ENCODE measurements around the gene BLVRA. TPM values are rescaled to one million over a fixed set of nuclear protein-coding genes. Genes with fewer than 3 reads are reported as not detected.
"Not testable (repeated sequence)": the region's sequence is repeated elsewhere in the genome, so short reads cannot be mapped to it uniquely, and the experiment has no call there.

BLVRA gene
- polyA plus RNA-seq, 10 donors: 27.7 to 37.1 (median 29.6) TPM

- DNase-seq: no peak
Observed at GRCh38 chr7:43768201-43768886, 9.9 kb downstream of the BLVRA start.

GRCh38 chr7:43768887-43769272, 10.4 kb downstream of the BLVRA start:
- no peak for DNase-seq

- no peak for DNase-seq
Observed at GRCh38 chr7:43769281-43769680, 10.8 kb downstream of the BLVRA start.

- DNase-seq: no peak
Observed at GRCh38 chr7:43769791-43770465, 11.4 kb downstream of the BLVRA start.

- no peak for DNase-seq
Observed at GRCh38 chr7:43771128-43771527, 12.6 kb downstream of the BLVRA start.

GRCh38 chr7:43771573-43771972, 13.1 kb downstream of the BLVRA start:
- DNase-seq: no peak

- DNase-seq: not testable (repeated sequence)
Observed at GRCh38 chr7:43773268-43773667, 14.8 kb downstream of the BLVRA start.

GRCh38 chr7:43775255-43775654, 16.8 kb downstream of the BLVRA start:
- DNase-seq: not testable (repeated sequence)

GRCh38 chr7:43778293-43779044, 20.0 kb downstream of the BLVRA start:
- DNase-seq: not testable (repeated sequence)

- no peak for DNase-seq
Observed at GRCh38 chr7:43779045-43779812, 20.7 kb downstream of the BLVRA start.

- DNase-seq: peak in 1 of 3 donors; percentile 14
Observed at GRCh38 chr7:43781726-43782607, 23.5 kb downstream of the BLVRA start.

GRCh38 chr7:43782768-43783555, 24.5 kb downstream of the BLVRA start:
- DNase-seq: no peak

GRCh38 chr7:43784030-43784584, 25.6 kb downstream of the BLVRA start:
- DNase-seq: no peak

GRCh38 chr7:43784585-43785087, 26.2 kb downstream of the BLVRA start:
- DNase-seq: not testable (repeated sequence)

GRCh38 chr7:43785420-43785819, 26.9 kb downstream of the BLVRA start:
- peak; percentile 28 to 48 (median 34) for DNase-seq

- no peak for DNase-seq
Observed at GRCh38 chr7:43787771-43788170, 29.3 kb downstream of the BLVRA start.

GRCh38 chr7:43790006-43790405, 31.5 kb downstream of the BLVRA start:
- DNase-seq: no peak

GRCh38 chr7:43790834-43791233, 32.4 kb downstream of the BLVRA start:
- DNase-seq: no peak

- peak in 1 of 3 donors; percentile 12 for DNase-seq
Observed at GRCh38 chr7:43791665-43792064, 33.2 kb downstream of the BLVRA start.

Measured in muscle of back (tissue), 11 donors.